Loucy (cell line): ENCODE measurements around the gene DDR2.

Experiments used
- H2AFZ ChIP-seq: fragments of 200-600 bp; sonication (generic); 2 replicates; pipeline ENCODE4 v1.6.0; 2016; ENCODE audit warnings: antibody characterized with exemption, mild to moderate bottlenecking, low read length, moderate library complexity
- H3F3A ChIP-seq: fragments of 200-600 bp; 2 replicates; pipeline ENCODE4 v1.6.0; 2016; ENCODE audit warnings: antibody characterized with exemption, low read depth, mild to moderate bottlenecking
- H3K27me3 ChIP-seq: fragments of 200-600 bp; sonication (generic); 2 replicates; pipeline ENCODE4 v1.6.1; 2014; ENCODE audit warnings: low read length, mild to moderate bottlenecking; ENCODE audit not compliant: insufficient read depth, poor library complexity, severe bottlenecking
- H3K36me3 ChIP-seq: fragments of 200-600 bp; sonication (generic); 2 replicates; pipeline ENCODE4 v1.6.1; 2016; ENCODE audit warnings: low read length; ENCODE audit not compliant: insufficient read depth
- H3K4me1 ChIP-seq: fragments of 200-600 bp; sonication (generic); 2 replicates; pipeline ENCODE4 v1.5.1; 2014; ENCODE audit warnings: low read length, mild to moderate bottlenecking; ENCODE audit not compliant: insufficient read depth, poor library complexity, severe bottlenecking
- H3K4me2 ChIP-seq: fragments of 200-600 bp; sonication (generic); 2 replicates; pipeline ENCODE4 v1.6.0; 2014; ENCODE audit warnings: antibody characterized with exemption, low read length, low read depth, mild to moderate bottlenecking; ENCODE audit not compliant: poor library complexity, severe bottlenecking
- H3K4me3 ChIP-seq: fragments of 200-600 bp; sonication (generic); 2 replicates; pipeline ENCODE4 v1.5.1; 2014; ENCODE audit warnings: low read length, mild to moderate bottlenecking, mixed read lengths; ENCODE audit not compliant: poor library complexity, severe bottlenecking
- H3K79me2 ChIP-seq: fragments of 200-600 bp; sonication (generic); 2 replicates; pipeline ENCODE4 v1.6.1; 2014; ENCODE audit warnings: low read length; ENCODE audit not compliant: insufficient read depth
- H3K9ac ChIP-seq: fragments of 200-600 bp; sonication (generic); 2 replicates; pipeline ENCODE4 v1.6.0; 2014; ENCODE audit warnings: mild to moderate bottlenecking, low read depth, low read length, moderate library complexity; ENCODE audit not compliant: poor library complexity, severe bottlenecking
- H3K9me2 ChIP-seq: fragments of 200-600 bp; sonication (generic); replicated peaks from 2 replicates; pipeline ENCODE4 v1.6.1; 2016; ENCODE audit warnings: low read depth, low read length, mixed read lengths
- H3K9me3 ChIP-seq: fragments of 200-600 bp; sonication (generic); 2 replicates; pipeline ENCODE4 v1.6.1; 2014; ENCODE audit warnings: mild to moderate bottlenecking, antibody characterized with exemption, low read length, low read depth; ENCODE audit not compliant: insufficient read depth
- H4K20me1 ChIP-seq: fragments of 200-600 bp; sonication (generic); 2 replicates; pipeline ENCODE4 v1.6.0; 2014; ENCODE audit warnings: antibody characterized with exemption, low read length, mild to moderate bottlenecking; ENCODE audit not compliant: insufficient read depth, poor library complexity, severe bottlenecking
- EZH2phosphoT487 ChIP-seq: fragments of 200-600 bp; IDR thresholded peaks from 2 replicates; pipeline ENCODE4 v1.6.1; 2018; ENCODE audit warnings: antibody characterized with exemption, mild to moderate bottlenecking, moderate library complexity, borderline replicate concordance
- TF ChIP-seq, protein P1 (sequence below): fragments of 200-600 bp; sonication (generic); conservative IDR thresholded peaks from 2 replicates; pipeline ENCODE4 v1.5.1; 2014; ENCODE audit warnings: mild to moderate bottlenecking, antibody characterized with exemption, low read length

DDR2 gene

DNA sequence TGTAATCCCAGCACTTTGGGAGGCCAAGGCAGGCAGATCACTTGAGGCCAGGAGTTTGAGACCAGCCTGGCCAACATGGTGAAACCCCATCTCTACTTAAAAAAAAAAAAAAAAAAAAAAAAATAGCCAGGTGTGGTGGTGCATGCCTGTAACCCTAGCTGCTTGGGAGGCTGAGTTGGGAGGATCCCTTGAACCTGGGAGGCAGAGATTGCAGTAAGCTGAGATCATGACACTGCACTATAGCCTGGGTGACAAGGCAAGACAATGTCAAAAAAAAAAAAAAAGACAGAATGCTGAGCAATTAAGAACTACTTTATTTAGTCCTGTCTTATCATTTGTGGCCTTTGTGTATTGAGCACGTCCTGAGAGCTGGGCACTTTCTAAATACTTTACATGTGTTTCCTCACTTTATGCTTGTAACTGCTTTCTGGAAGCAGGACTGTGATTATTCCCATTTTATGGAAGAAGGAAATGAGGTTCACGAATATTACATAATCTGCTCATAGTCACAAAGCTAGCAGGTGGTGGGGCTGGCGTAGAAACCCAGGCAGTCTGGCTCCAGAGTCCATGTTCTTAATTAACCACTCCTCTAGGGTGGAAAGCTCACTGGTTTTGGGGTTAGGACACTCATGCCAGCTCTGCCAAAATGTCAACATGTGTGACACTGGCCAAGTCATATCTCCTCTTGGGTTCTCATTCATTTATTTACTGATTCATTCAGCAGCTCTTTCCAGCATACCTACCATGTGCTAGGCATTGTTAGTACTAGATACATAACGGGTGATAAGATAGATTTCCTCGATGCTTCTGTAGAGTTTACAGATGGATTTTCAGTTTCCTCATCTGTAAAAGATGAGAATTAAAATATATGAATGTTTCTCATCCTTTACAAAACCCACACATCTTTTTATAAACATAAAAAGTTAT is 57.7 kb downstream of the DDR2 start:
- Histone ChIP-seq H3K36me3 (no peaks in the 10 kb centered on the region), H3K9ac (no peak overlapping the region), H3K9me3 (no peaks in the 10 kb centered on the region), H3K4me3 (no peak overlapping the region), H3K4me2 (no peak overlapping the region), H3F3A (no peaks in the 10 kb centered on the region), H3K9me2 (no peaks in the 10 kb centered on the region), H3K4me1 (no peaks in the 10 kb centered on the region), H3K79me2 (no peaks in the 10 kb centered on the region), H4K20me1 (no peaks in the 10 kb centered on the region), H3K27me3 (no peaks in the 10 kb centered on the region), H2AFZ (peak overlapping the region; percentile 57; the same call in 1 of the 2 replicates)
- TF ChIP-seq EZH2phosphoT487: no peak
- TF ChIP-seq, protein P1, sequence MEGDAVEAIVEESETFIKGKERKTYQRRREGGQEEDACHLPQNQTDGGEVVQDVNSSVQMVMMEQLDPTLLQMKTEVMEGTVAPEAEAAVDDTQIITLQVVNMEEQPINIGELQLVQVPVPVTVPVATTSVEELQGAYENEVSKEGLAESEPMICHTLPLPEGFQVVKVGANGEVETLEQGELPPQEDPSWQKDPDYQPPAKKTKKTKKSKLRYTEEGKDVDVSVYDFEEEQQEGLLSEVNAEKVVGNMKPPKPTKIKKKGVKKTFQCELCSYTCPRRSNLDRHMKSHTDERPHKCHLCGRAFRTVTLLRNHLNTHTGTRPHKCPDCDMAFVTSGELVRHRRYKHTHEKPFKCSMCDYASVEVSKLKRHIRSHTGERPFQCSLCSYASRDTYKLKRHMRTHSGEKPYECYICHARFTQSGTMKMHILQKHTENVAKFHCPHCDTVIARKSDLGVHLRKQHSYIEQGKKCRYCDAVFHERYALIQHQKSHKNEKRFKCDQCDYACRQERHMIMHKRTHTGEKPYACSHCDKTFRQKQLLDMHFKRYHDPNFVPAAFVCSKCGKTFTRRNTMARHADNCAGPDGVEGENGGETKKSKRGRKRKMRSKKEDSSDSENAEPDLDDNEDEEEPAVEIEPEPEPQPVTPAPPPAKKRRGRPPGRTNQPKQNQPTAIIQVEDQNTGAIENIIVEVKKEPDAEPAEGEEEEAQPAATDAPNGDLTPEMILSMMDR: no peak

DNA sequence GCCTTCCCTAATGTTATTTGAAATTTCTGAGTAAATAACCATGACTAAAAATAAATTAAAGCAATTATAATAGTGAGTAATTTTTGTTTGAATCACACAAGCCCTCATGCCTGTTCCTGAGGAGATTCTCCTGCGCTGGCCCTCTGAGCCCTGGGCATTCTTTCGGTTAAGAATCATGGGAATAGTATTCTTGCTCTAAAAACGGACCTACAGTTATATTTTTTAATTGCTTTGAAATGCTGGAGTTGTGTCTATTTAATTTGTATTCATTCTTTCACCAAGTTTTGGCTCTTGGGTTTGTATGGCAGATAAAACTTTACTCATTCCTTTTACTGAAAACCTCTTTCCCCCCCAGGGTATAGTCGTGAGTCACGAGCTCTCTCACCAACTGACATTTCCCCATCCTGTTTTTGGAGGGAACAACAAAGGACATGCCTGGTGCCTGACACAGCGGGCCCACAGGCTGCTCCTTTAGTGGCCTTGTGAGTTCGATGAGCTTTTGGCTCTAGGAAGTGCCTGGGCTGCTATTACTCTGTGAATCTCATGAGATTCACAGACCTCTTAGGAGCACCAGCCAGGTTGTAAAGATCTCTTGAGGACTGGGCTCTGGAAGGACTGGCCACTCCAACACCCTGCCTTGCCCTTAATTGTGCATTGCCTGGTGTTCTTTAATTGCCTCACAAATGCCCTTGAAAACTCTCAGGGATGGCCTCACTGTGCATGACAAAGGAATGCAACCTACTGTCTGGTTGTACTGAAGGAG is 58.6 kb downstream of the DDR2 start:
- no peaks in the 10 kb centered on the region for H3K9me2 ChIP-seq
- peaks cover under 1% of the 10 kb centered on the region for H3K4me1 ChIP-seq
- H3K9me3 ChIP-seq: no peaks in the 10 kb centered on the region
- H2AFZ ChIP-seq: peak overlapping the region; percentile 57
- no peaks in the 10 kb centered on the region for H3K79me2 ChIP-seq
- H3K36me3 ChIP-seq: no peaks in the 10 kb centered on the region
- no peaks in the 10 kb centered on the region for H3F3A ChIP-seq
- no peak overlapping the region for H3K4me2 ChIP-seq
- H3K4me3 ChIP-seq: no peak overlapping the region
- no peaks in the 10 kb centered on the region for H3K27me3 ChIP-seq
- no peak overlapping the region for H3K9ac ChIP-seq
- H4K20me1 ChIP-seq: no peaks in the 10 kb centered on the region
- TF ChIP-seq, protein P1: no peak
- TF ChIP-seq EZH2phosphoT487: no peak

DNA sequence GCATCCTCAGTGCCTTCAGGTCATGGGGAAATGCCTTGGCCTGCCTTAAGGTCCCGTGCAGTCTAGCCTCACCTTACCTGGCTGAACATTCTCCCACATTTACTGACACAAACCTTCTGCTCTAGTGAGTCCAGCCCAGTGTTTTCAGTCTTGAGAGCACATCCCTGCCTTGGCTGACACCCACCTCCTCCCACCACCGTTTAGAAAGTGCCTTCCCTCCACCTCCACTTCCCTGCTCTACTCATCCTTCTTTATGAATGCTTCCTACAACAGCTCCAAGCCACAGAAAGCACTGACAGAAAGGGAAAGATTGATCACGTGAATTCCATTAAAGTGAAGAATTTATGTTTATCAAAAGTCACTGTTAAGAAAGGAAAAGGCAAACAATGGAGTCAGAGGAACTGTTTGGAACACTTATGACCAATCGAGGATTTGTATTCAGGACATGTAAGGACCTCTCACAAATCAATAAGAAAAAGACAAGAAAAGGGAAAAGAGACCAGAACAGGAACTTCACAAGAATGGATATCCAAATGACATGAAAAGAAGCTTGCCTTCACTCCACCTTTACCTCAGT is 59.8 kb downstream of the DDR2 start:
- Histone ChIP-seq H3K4me3 (no peak overlapping the region), H3K27me3 (no peaks in the 10 kb centered on the region), H2AFZ (no peak overlapping the region), H3K9ac (no peak overlapping the region), H3K36me3 (no peaks in the 10 kb centered on the region), H3K9me3 (no peaks in the 10 kb centered on the region), H3K4me1 (peaks cover 12% of the 10 kb centered on the region), H3K9me2 (no peaks in the 10 kb centered on the region), H3K79me2 (no peaks in the 10 kb centered on the region), H3F3A (no peaks in the 10 kb centered on the region), H4K20me1 (no peaks in the 10 kb centered on the region), H3K4me2 (no peak overlapping the region)
- TF ChIP-seq, protein P1: no peak
- TF ChIP-seq EZH2phosphoT487: no peak
